Measurements from ENCODE around the gene SLC27A5.

DNA sequence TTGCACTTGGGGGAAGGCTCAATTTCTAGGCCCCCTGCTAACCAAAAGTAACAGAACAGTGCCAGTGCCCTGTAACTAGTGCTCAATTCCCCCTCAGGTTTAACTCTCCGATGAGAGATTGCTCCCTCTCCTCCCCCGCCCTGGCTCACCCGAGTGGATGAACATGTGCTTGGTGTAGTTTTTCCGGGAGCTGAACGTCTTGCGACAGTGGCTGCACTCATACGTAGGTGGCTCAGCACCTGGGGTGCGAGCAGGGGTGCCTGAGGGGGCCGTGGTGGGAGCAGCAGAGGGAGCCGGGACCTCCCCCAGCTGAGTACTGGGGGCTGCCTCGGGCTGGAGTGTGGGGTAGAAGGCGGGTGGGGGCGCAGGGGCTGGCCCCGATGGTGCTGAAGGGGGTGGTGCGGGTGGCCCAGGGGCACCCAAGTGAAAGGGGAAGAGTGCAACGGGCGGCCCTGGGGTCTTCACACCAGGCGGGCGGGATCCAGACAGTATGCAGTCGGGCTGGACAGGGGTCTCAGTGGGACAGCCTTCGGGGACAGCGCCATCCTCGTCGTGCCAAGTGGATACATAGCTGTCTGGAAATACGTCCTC is 4.5 kb upstream of the SLC27A5 start:
- TF ChIP-seq TAF1 (IDR thresholded peaks at IDR 0.05; ENCODE audit: low read depth, low read length) (no peak), POLR2A (IDR thresholded peaks at IDR 0.05; ENCODE audit: low read depth, low read length) (no peak), POLR2AphosphoS5 (IDR thresholded peaks at IDR 0.05; ENCODE audit: low read depth, low read length) (no peak), SPI1 (IDR thresholded peaks at IDR 0.05; ENCODE audit: low read depth, low read length) (no peak), PAX5 (IDR thresholded peaks at IDR 0.05; ENCODE audit: insufficient read depth, low read length, severe bottlenecking) (no peak)

Data from GM12891 (cell line).